GM19193 (cell line): Measurements from ENCODE around the gene LTBR.

Experiments used
- POLR2A ChIP-seq: IDR thresholded peaks from 4 replicates; pipeline ENCODE4 v1.6.1; 2011; ENCODE audit not compliant: insufficient read depth, insufficient read length; ENCODE audit errors: extremely low read depth

The LTBR gene

GRCh38 chr12:6384499-6385436 lies 806 bp downstream of the LTBR start:
- no peak for TF ChIP-seq POLR2A

- TF ChIP-seq POLR2A, result no peak
Measured at GRCh38 chr12:6386038-6386437, 2.1 kb downstream of the LTBR start.

GRCh38 chr12:6386491-6386890 lies 2.5 kb downstream of the LTBR start:
- no peak for TF ChIP-seq POLR2A

GRCh38 chr12:6387541-6387940 lies 3.6 kb downstream of the LTBR start:
- TF ChIP-seq POLR2A, result no peak

GRCh38 chr12:6390084-6390799 lies 6.3 kb downstream of the LTBR start:
- no peak for TF ChIP-seq POLR2A

- no peak for TF ChIP-seq POLR2A
Measured at GRCh38 chr12:6391013-6391412, 7.1 kb downstream of the LTBR start.

GRCh38 chr12:6392504-6392903 lies 8.5 kb downstream of the LTBR start:
- no peak for TF ChIP-seq POLR2A

GRCh38 chr12:6393109-6393508 lies 9.1 kb downstream of the LTBR start:
- no peak for TF ChIP-seq POLR2A

GRCh38 chr12:6394398-6394797 lies 10.4 kb downstream of the LTBR start:
- no peak for TF ChIP-seq POLR2A

- TF ChIP-seq POLR2A, result no peak
Measured at GRCh38 chr12:6396031-6396430, 12.1 kb downstream of the LTBR start.

- TF ChIP-seq POLR2A, result no peak
Measured at GRCh38 chr12:6399884-6400644, 16.1 kb downstream of the LTBR start.

- no peak for TF ChIP-seq POLR2A
Measured at GRCh38 chr12:6404390-6404789, 20.4 kb downstream of the LTBR start.

GRCh38 chr12:6405963-6406362 lies 22.0 kb downstream of the LTBR start:
- no peak for TF ChIP-seq POLR2A

GRCh38 chr12:6407236-6407954 lies 23.4 kb downstream of the LTBR start:
- TF ChIP-seq POLR2A, result no peak
